Measurements from ENCODE around the gene SCNN1B.

The SCNN1B gene

GRCh38 chr16:23317751-23318150 is 15.6 kb downstream of the SCNN1B start:
- no peak for TF ChIP-seq CTCF (IDR thresholded peaks at IDR 0.05; ENCODE audit: extremely low read depth, insufficient read depth, missing control alignments)
- no peak for DNase-seq (ENCODE audit: low spot score)
- in situ Hi-C loops (cut with MboI; ENCODE audit: low pct_unique_long_range_greater_than_20kb, low sequenced_read_pairs, unreplicated experiment), result no loop called here

GRCh38 chr16:23318639-23319038 is 16.5 kb downstream of the SCNN1B start:
- in situ Hi-C loops (cut with MboI; ENCODE audit: low pct_unique_long_range_greater_than_20kb, low sequenced_read_pairs, unreplicated experiment), result no loop called here
- TF ChIP-seq CTCF (IDR thresholded peaks at IDR 0.05; ENCODE audit: extremely low read depth, insufficient read depth, missing control alignments), result no peak
- no peak for DNase-seq (ENCODE audit: low spot score)

GRCh38 chr16:23319861-23320615 is 17.9 kb downstream of the SCNN1B start:
- no peak for DNase-seq (ENCODE audit: low spot score)
- in situ Hi-C loops (cut with MboI; ENCODE audit: low pct_unique_long_range_greater_than_20kb, low sequenced_read_pairs, unreplicated experiment), result no loop called here
- no peak for TF ChIP-seq CTCF (IDR thresholded peaks at IDR 0.05; ENCODE audit: extremely low read depth, insufficient read depth, missing control alignments)

GRCh38 chr16:23320693-23321092 is 18.6 kb downstream of the SCNN1B start:
- DNase-seq (ENCODE audit: low spot score), result no peak
- in situ Hi-C loops (cut with MboI; ENCODE audit: low pct_unique_long_range_greater_than_20kb, low sequenced_read_pairs, unreplicated experiment), result no loop called here
- no peak for TF ChIP-seq CTCF (IDR thresholded peaks at IDR 0.05; ENCODE audit: extremely low read depth, insufficient read depth, missing control alignments)

- no peak for DNase-seq (ENCODE audit: low spot score)
- TF ChIP-seq CTCF (IDR thresholded peaks at IDR 0.05; ENCODE audit: extremely low read depth, insufficient read depth, missing control alignments), result no peak
- in situ Hi-C loops (cut with MboI; ENCODE audit: low pct_unique_long_range_greater_than_20kb, low sequenced_read_pairs, unreplicated experiment), result no loop called here
These were observed 19.2 kb downstream of the SCNN1B start for GRCh38 chr16:23321206-23321875.

GRCh38 chr16:23323224-23324030 is 21.3 kb downstream of the SCNN1B start:
- no peak for TF ChIP-seq CTCF (IDR thresholded peaks at IDR 0.05; ENCODE audit: extremely low read depth, insufficient read depth, missing control alignments)
- DNase-seq (ENCODE audit: low spot score), result peak; percentile 54
- in situ Hi-C loops (cut with MboI; ENCODE audit: low pct_unique_long_range_greater_than_20kb, low sequenced_read_pairs, unreplicated experiment), result no loop called here
